GM06990 (cell line): ENCODE results near the gene PRRT1B.

Experiments used
- DNase-seq: peaks from one replicate; pipeline ENCODE4 v3.0.0-alpha.2; 2011; ENCODE audit not compliant: insufficient read length; ENCODE audit errors: extremely low read depth
- H3K27me3 ChIP-seq: replicated peaks from 2 replicates; pipeline ENCODE4 v1.6.0; 2011; ENCODE audit warnings: low read length; ENCODE audit not compliant: control insufficient read depth, insufficient read depth
- H3K36me3 ChIP-seq: 2 replicates; pipeline ENCODE4 v1.5.1; 2011; ENCODE audit warnings: low read length; ENCODE audit not compliant: control insufficient read depth, insufficient read depth
- H3K4me3 ChIP-seq: replicated peaks from 2 replicates; pipeline ENCODE4 v1.5.1; 2011; ENCODE audit warnings: low read depth, mild to moderate bottlenecking, control low read depth, low read length
- TF ChIP-seq, protein P1 (sequence below): IDR thresholded peaks from 2 replicates; pipeline ENCODE4 v1.5.1; 2011; ENCODE audit warnings: low read length, control low read depth, mild to moderate bottlenecking, inconsistent platforms; ENCODE audit not compliant: insufficient read depth, poor library complexity, severe bottlenecking

PRRT1B gene

GRCh38 chr9:131552030-131552429 lies 6.7 kb downstream of the PRRT1B start:
- Histone ChIP-seq H3K4me3 (no peak overlapping the region), H3K36me3 (no peaks in the 10 kb centered on the region), H3K27me3 (no peaks in the 10 kb centered on the region)
- TF ChIP-seq, protein P1, sequence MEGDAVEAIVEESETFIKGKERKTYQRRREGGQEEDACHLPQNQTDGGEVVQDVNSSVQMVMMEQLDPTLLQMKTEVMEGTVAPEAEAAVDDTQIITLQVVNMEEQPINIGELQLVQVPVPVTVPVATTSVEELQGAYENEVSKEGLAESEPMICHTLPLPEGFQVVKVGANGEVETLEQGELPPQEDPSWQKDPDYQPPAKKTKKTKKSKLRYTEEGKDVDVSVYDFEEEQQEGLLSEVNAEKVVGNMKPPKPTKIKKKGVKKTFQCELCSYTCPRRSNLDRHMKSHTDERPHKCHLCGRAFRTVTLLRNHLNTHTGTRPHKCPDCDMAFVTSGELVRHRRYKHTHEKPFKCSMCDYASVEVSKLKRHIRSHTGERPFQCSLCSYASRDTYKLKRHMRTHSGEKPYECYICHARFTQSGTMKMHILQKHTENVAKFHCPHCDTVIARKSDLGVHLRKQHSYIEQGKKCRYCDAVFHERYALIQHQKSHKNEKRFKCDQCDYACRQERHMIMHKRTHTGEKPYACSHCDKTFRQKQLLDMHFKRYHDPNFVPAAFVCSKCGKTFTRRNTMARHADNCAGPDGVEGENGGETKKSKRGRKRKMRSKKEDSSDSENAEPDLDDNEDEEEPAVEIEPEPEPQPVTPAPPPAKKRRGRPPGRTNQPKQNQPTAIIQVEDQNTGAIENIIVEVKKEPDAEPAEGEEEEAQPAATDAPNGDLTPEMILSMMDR = no peak
- DNase-seq = no peak

- no peak overlapping the region for H3K4me3 ChIP-seq
- DNase-seq = no peak
- TF ChIP-seq, protein P1 = no peak
- no peaks in the 10 kb centered on the region for H3K36me3 ChIP-seq
- H3K27me3 ChIP-seq = no peaks in the 10 kb centered on the region
Observed at GRCh38 chr9:131554087-131554842, 8.9 kb downstream of the PRRT1B start.

- no peak overlapping the region for H3K4me3 ChIP-seq
- no peak for DNase-seq
- TF ChIP-seq, protein P1 = no peak
- no peaks in the 10 kb centered on the region for H3K36me3 ChIP-seq
- no peaks in the 10 kb centered on the region for H3K27me3 ChIP-seq
Observed at GRCh38 chr9:131554843-131555351, 9.6 kb downstream of the PRRT1B start.

GRCh38 chr9:131555841-131556673 lies 10.7 kb downstream of the PRRT1B start:
- no peak for DNase-seq
- H3K36me3 ChIP-seq = no peaks in the 10 kb centered on the region
- TF ChIP-seq, protein P1 = no peak
- no peak overlapping the region for H3K4me3 ChIP-seq
- no peaks in the 10 kb centered on the region for H3K27me3 ChIP-seq

- no peak overlapping the region for H3K4me3 ChIP-seq
- H3K27me3 ChIP-seq = no peaks in the 10 kb centered on the region
- no peak for DNase-seq
- TF ChIP-seq, protein P1 = no peak
- H3K36me3 ChIP-seq = no peaks in the 10 kb centered on the region
Observed at GRCh38 chr9:131557855-131558548, 12.7 kb downstream of the PRRT1B start.
